Measurements from ENCODE around the gene HCN2. TPM values are rescaled to one million over a fixed set of nuclear protein-coding genes. Genes with fewer than 3 reads are reported as not detected.

Gene HCN2
- total and polyA plus RNA-seq, 9 of the 15 experiments (the other 6 are each of a cell fraction or from before 2014, with no cell fraction given): 0.29 to 4.2 (median 0.82) TPM; not detected in 2

DNA sequence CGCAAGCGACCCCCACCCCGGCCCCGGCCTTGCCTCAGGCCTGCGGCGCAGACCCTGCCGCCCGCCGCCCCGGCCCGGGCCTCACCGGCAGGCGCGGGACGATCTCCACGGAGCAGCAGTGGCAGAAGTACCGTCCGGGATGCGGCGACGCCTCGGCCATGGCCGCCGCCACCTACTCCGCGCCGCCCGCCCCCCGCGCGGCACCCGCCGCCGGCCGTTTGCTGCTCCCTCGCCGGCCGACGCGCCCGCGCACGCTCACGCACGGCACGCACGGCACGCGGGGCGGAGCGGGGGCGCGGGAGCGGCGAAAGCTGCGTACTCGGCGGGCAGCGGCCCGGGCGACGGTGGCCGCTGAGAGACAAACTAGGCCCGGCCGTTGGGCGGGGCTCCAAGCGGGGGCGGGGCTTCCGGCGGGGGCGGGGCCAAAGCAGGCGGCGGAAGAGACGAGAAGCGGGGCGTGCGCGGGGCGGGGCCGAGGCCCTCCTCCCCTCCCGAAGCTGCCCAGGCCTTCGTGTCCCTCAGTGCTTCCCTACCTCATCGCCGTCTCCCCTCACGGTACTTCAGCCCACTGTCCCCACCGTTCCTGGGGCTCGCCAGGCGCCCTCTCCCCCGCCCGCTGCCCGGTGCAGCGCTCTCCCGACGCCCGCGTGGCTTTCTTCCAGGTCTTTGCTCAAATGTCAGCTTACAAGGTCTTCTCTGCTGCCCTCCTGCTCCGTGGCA is 73.4 kb downstream of the HCN2 start, which contains the start of gene RNF126 (continued):
- TF ChIP-seq TAF7 (tag; IDR thresholded peaks at IDR 0.05): no peak
- TF ChIP-seq, protein P1, sequence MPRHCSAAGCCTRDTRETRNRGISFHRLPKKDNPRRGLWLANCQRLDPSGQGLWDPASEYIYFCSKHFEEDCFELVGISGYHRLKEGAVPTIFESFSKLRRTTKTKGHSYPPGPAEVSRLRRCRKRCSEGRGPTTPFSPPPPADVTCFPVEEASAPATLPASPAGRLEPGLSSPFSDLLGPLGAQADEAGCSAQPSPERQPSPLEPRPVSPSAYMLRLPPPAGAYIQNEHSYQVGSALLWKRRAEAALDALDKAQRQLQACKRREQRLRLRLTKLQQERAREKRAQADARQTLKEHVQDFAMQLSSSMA (CRISPR knock-in tag; IDR thresholded peaks at IDR 0.05): no peak
- TF ChIP-seq, protein P2, sequence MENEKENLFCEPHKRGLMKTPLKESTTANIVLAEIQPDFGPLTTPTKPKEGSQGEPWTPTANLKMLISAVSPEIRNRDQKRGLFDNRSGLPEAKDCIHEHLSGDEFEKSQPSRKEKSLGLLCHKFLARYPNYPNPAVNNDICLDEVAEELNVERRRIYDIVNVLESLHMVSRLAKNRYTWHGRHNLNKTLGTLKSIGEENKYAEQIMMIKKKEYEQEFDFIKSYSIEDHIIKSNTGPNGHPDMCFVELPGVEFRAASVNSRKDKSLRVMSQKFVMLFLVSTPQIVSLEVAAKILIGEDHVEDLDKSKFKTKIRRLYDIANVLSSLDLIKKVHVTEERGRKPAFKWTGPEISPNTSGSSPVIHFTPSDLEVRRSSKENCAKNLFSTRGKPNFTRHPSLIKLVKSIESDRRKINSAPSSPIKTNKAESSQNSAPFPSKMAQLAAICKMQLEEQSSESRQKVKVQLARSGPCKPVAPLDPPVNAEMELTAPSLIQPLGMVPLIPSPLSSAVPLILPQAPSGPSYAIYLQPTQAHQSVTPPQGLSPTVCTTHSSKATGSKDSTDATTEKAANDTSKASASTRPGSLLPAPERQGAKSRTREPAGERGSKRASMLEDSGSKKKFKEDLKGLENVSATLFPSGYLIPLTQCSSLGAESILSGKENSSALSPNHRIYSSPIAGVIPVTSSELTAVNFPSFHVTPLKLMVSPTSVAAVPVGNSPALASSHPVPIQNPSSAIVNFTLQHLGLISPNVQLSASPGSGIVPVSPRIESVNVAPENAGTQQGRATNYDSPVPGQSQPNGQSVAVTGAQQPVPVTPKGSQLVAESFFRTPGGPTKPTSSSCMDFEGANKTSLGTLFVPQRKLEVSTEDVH (IDR thresholded peaks at IDR 0.05; ENCODE audit: low read depth, partially characterized antibody): no peak
- no peak for TF ChIP-seq ARNT (IDR thresholded peaks at IDR 0.05)
- TF ChIP-seq, protein P3, sequence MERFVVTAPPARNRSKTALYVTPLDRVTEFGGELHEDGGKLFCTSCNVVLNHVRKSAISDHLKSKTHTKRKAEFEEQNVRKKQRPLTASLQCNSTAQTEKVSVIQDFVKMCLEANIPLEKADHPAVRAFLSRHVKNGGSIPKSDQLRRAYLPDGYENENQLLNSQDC (CRISPR knock-in tag; IDR thresholded peaks at IDR 0.05): no peak
- TF ChIP-seq TEAD2 (tag; IDR thresholded peaks at IDR 0.05): no peak
- TF ChIP-seq ZSCAN32 (CRISPR knock-in tag; IDR thresholded peaks at IDR 0.05): no peak
- no peak for TF ChIP-seq BRD9 (IDR thresholded peaks at IDR 0.05; ENCODE audit: low read depth, partially characterized antibody)
- TF ChIP-seq, protein P4, sequence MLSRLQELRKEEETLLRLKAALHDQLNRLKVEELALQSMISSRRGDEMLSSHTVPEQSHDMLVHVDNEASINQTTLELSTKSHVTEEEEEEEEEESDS (CRISPR knock-in tag; IDR thresholded peaks at IDR 0.05): no peak
- no peak for TF ChIP-seq U2AF2 (optimal IDR thresholded peaks at IDR 0.05; ENCODE audit: low read depth, low read length)
- no peak for TF ChIP-seq MCM5 (IDR thresholded peaks at IDR 0.05; ENCODE audit: low read depth)
- TF ChIP-seq RBM14 (IDR thresholded peaks at IDR 0.05; ENCODE audit: borderline replicate concordance, insufficient read depth, low read depth, low read length): no peak
- no peak for TF ChIP-seq POLR3A (IDR thresholded peaks at IDR 0.05; ENCODE audit: borderline replicate concordance, extremely low read depth, insufficient read depth, insufficient read length)
- TF ChIP-seq PHTF2 (CRISPR knock-in tag; IDR thresholded peaks at IDR 0.05): no peak
- TF ChIP-seq, protein P5, sequence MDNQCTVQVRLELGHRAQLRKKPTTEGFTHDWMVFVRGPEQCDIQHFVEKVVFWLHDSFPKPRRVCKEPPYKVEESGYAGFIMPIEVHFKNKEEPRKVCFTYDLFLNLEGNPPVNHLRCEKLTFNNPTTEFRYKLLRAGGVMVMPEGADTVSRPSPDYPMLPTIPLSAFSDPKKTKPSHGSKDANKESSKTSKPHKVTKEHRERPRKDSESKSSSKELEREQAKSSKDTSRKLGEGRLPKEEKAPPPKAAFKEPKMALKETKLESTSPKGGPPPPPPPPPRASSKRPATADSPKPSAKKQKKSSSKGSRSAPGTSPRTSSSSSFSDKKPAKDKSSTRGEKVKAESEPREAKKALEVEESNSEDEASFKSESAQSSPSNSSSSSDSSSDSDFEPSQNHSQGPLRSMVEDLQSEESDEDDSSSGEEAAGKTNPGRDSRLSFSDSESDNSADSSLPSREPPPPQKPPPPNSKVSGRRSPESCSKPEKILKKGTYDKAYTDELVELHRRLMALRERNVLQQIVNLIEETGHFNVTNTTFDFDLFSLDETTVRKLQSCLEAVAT (IDR thresholded peaks at IDR 0.05): no peak
- no peak for TF ChIP-seq MCM2 (IDR thresholded peaks at IDR 0.05; ENCODE audit: low read depth)
- TF ChIP-seq, protein P6, sequence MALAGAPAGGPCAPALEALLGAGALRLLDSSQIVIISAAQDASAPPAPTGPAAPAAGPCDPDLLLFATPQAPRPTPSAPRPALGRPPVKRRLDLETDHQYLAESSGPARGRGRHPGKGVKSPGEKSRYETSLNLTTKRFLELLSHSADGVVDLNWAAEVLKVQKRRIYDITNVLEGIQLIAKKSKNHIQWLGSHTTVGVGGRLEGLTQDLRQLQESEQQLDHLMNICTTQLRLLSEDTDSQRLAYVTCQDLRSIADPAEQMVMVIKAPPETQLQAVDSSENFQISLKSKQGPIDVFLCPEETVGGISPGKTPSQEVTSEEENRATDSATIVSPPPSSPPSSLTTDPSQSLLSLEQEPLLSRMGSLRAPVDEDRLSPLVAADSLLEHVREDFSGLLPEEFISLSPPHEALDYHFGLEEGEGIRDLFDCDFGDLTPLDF (CRISPR knock-in tag; IDR thresholded peaks at IDR 0.05): no peak
- no peak for TF ChIP-seq ZNF133 (CRISPR knock-in tag; IDR thresholded peaks at IDR 0.05)
- peak; percentile 52; the same call in 1 of the 2 replicates for TF ChIP-seq ZNF24 (IDR thresholded peaks at IDR 0.05)
- no peak for TF ChIP-seq BMI1 (IDR thresholded peaks at IDR 0.05; ENCODE audit: low read length)
- no peak for TF ChIP-seq CBFA2T3 (IDR thresholded peaks at IDR 0.05)
- no peak for TF ChIP-seq PURB (CRISPR knock-in tag; IDR thresholded peaks at IDR 0.05; ENCODE audit: low read depth)
